ENCODE results near the gene LCE2B. TPM values are rescaled to one million over a fixed set of nuclear protein-coding genes. Genes with fewer than 3 reads are reported as not detected.

LCE2B gene
- total and polyA plus RNA-seq, 10 of the 15 experiments (the other 5 are each of a cell fraction or from before 2014, with no cell fraction given): not detected

DNA sequence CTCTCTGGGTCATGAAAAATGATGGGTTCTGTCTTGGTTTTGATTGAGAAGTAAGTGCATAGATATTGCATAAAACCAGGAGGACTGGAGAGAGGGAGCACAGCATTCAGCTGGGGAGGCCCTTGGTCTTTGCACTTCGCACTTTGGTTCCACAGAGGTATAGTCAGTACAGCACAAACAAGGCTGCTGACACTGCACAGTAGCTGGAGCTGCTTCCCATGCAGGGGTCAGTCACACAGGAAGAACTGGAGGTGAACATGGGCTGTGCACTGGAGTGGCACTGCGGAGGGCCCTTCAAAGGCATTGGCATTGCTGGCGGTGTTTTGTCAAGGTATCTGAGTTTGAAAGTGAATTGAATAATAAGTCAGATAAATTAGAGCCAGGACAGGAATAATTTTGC lies 27.3 kb upstream of the LCE2B start (continued):
- TF ChIP-seq NR2C1 (IDR thresholded peaks at IDR 0.05): no peak
- no peak for TF ChIP-seq ATF2 (IDR thresholded peaks at IDR 0.05; ENCODE audit: low read length)

DNA sequence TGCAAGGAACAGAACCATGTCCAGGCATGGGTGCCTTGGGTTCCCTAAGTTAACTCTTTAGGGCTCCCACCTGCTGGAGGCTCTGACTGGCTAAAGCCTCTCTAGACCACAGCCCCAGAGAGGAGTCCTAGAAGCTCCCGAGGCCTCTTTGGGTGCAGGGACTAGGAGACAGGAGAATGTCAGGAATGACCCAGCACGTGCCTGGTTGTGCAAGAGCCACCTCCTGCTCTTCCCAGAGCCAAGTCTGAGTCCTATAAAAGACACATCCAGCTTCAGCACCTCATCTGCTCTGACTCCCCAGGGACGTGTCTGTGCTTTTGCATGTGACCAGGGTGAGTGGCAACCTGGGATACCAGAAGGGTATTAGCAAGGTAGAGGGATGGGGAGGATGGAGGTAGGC lies 22.8 kb upstream of the LCE2B start, which contains the start of gene LCE2D:
LCE2D (plus strand) TSS at position 283 of the 400 bp plus-strand sequence. CDS start 726 bp downstream, outside the sequence.
- no peaks in the 10 kb centered on the region for H3K79me2 ChIP-seq (ENCODE audit: control insufficient read depth, insufficient read depth, low read length)
- in situ Hi-C loops (cut with MboI) (no loop called here), intact Hi-C loops (cut with micrococcal nuclease; ENCODE audit: unreplicated experiment) (no loop called here)
- DNase-seq (ENCODE audit: low read depth, low spot score): no peak
- no TSS peak for BruUV-seq (replicated peaks)
- no peak for ATAC-seq
- POLR2A ChIA-PET: no interaction called here
- H3K9ac ChIP-seq (ENCODE audit: control insufficient read depth, insufficient read depth, low read length): no peak within 1 kb of the TSS
- H3K27me3 ChIP-seq (replicated peaks in 1 of 2; ENCODE audit: control insufficient read depth in 2 of 2, insufficient read depth in 2 of 2, low read length in 1 of 2): peaks cover 0 to 2% of the 10 kb centered on the region in 2 experiments; a peak in 2 of 4 replicates
- no peak within 1 kb of the TSS for H3K4me2 ChIP-seq (ENCODE audit: control insufficient read depth, insufficient read depth)
- RAD21 ChIA-PET (ENCODE audit: unreplicated experiment): no interaction called here
- WGBS (ENCODE audit: insufficient coverage, insufficient replicate concordance, low lambda C conversion rate, missing lambda C conversion rate): 2% methylated on average over 3 of the region's 3 CpGs
- no peak within 1 kb of the TSS for H3K4me3 ChIP-seq
- no peaks in the 10 kb centered on the region for H3K4me1 ChIP-seq (ENCODE audit: control insufficient read depth, insufficient read depth, low read length)
- no peak for FAIRE-seq
- CTCF ChIA-PET: interaction anchor here (0.7 kb wide), 1 partner anchor 10 kb away, joined by 3 read pairs; no protein-coding TSS in a partner anchor
- no peaks in the 10 kb centered on the region for H4K20me1 ChIP-seq (ENCODE audit: control insufficient read depth, insufficient read depth)
- H2AFZ ChIP-seq (ENCODE audit: control insufficient read depth, low read depth, low read length): no peak within 1 kb of the TSS
- H3K36me3 ChIP-seq (ENCODE audit: control insufficient read depth in 2 of 2, insufficient read depth in 2 of 2, low read length in 1 of 2): no peaks in the 10 kb centered on the region
- H3K27ac ChIP-seq (ENCODE audit: control insufficient read depth, insufficient read depth): no peak within 1 kb of the TSS
- SMC1A ChIA-PET (ENCODE audit: uncharacterized antibody, unreplicated experiment): no interaction called here
- no peaks in the 10 kb centered on the region for H3K9me3 ChIP-seq (replicated peaks; ENCODE audit: control insufficient read depth, insufficient read depth, low read length)
- TF ChIP-seq, protein P1, sequence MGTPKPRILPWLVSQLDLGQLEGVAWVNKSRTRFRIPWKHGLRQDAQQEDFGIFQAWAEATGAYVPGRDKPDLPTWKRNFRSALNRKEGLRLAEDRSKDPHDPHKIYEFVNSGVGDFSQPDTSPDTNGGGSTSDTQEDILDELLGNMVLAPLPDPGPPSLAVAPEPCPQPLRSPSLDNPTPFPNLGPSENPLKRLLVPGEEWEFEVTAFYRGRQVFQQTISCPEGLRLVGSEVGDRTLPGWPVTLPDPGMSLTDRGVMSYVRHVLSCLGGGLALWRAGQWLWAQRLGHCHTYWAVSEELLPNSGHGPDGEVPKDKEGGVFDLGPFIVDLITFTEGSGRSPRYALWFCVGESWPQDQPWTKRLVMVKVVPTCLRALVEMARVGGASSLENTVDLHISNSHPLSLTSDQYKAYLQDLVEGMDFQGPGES (IDR thresholded peaks at IDR 0.05): no peak
- TF ChIP-seq TARDBP (IDR thresholded peaks at IDR 0.05; ENCODE audit: borderline replicate concordance) (no peak), CHD4 (IDR thresholded peaks at IDR 0.05) (no peak), HDAC6 (IDR thresholded peaks at IDR 0.05; ENCODE audit: unreplicated experiment) (no peak), ETV6 (conservative IDR thresholded peaks at IDR 0.05 in 1 of 2, IDR thresholded peaks at IDR 0.05 in 1 of 2; ENCODE audit: borderline replicate concordance in 1 of 2, low read depth in 1 of 2) (no peak), CTCF (IDR thresholded peaks at IDR 0.05 in 2 of 3, conservative IDR thresholded peaks at IDR 0.05 in 1 of 3; ENCODE audit: control insufficient read depth in 2 of 3, extremely low read depth in 1 of 3, insufficient read depth in 1 of 3, low read depth in 3 of 3, low read length in 3 of 3) (no peak), PAX8 (IDR thresholded peaks at IDR 0.05) (no peak), EZH2 (IDR thresholded peaks at IDR 0.05; ENCODE audit: borderline replicate concordance, control insufficient read depth, low read depth, low read length) (no peak), ZNF217 (IDR thresholded peaks at IDR 0.05) (no peak), SRF (IDR thresholded peaks at IDR 0.05; ENCODE audit: low read depth in 2 of 2, low read length in 2 of 2) (no peak), IKZF2 (IDR thresholded peaks at IDR 0.05) (no peak)
- TF ChIP-seq, protein P2, sequence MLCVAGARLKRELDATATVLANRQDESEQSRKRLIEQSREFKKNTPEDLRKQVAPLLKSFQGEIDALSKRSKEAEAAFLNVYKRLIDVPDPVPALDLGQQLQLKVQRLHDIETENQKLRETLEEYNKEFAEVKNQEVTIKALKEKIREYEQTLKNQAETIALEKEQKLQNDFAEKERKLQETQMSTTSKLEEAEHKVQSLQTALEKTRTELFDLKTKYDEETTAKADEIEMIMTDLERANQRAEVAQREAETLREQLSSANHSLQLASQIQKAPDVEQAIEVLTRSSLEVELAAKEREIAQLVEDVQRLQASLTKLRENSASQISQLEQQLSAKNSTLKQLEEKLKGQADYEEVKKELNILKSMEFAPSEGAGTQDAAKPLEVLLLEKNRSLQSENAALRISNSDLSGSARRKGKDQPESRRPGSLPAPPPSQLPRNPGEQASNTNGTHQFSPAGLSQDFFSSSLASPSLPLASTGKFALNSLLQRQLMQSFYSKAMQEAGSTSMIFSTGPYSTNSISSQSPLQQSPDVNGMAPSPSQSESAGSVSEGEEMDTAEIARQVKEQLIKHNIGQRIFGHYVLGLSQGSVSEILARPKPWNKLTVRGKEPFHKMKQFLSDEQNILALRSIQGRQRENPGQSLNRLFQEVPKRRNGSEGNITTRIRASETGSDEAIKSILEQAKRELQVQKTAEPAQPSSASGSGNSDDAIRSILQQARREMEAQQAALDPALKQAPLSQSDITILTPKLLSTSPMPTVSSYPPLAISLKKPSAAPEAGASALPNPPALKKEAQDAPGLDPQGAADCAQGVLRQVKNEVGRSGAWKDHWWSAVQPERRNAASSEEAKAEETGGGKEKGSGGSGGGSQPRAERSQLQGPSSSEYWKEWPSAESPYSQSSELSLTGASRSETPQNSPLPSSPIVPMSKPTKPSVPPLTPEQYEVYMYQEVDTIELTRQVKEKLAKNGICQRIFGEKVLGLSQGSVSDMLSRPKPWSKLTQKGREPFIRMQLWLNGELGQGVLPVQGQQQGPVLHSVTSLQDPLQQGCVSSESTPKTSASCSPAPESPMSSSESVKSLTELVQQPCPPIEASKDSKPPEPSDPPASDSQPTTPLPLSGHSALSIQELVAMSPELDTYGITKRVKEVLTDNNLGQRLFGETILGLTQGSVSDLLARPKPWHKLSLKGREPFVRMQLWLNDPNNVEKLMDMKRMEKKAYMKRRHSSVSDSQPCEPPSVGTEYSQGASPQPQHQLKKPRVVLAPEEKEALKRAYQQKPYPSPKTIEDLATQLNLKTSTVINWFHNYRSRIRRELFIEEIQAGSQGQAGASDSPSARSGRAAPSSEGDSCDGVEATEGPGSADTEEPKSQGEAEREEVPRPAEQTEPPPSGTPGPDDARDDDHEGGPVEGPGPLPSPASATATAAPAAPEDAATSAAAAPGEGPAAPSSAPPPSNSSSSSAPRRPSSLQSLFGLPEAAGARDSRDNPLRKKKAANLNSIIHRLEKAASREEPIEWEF (IDR thresholded peaks at IDR 0.05; ENCODE audit: insufficient replicate concordance, low read depth, low read length): no peak
